Activated CD8-positive, alpha-beta memory T cell treated with anti-CD3 and anti-CD28 coated beads, Interleukin-2, amount 50 U/mL, for 24 hours (primary cell): ENCODE measurements around the gene MVB12B.

Source experiments
- DNase-seq: peaks from one replicate; pipeline ENCODE4 v3.0.0-alpha.2; 2020; ENCODE audit errors: extremely low read depth

The MVB12B gene

GRCh38 chr9:126407114-126407870 is 80.7 kb downstream of the MVB12B start:
- no peak for DNase-seq

GRCh38 chr9:126408004-126408403 is 81.4 kb downstream of the MVB12B start:
- DNase-seq: no peak

GRCh38 chr9:126410229-126410628 is 83.6 kb downstream of the MVB12B start:
- no peak for DNase-seq

- DNase-seq: no peak
These were observed 84.8 kb downstream of the MVB12B start for GRCh38 chr9:126411225-126411947.

- DNase-seq: no peak
These were observed 85.3 kb downstream of the MVB12B start for GRCh38 chr9:126411948-126412284.

GRCh38 chr9:126412905-126413304 is 86.3 kb downstream of the MVB12B start:
- no peak for DNase-seq

- no peak for DNase-seq
These were observed 86.9 kb downstream of the MVB12B start for GRCh38 chr9:126413391-126414068.

- no peak for DNase-seq
These were observed 89.2 kb downstream of the MVB12B start for GRCh38 chr9:126415741-126416370.

- no peak for DNase-seq
These were observed 90.4 kb downstream of the MVB12B start for GRCh38 chr9:126417043-126417442.

- DNase-seq: no peak
These were observed 91.1 kb downstream of the MVB12B start for GRCh38 chr9:126417684-126418083.

GRCh38 chr9:126418608-126419007 is 92.0 kb downstream of the MVB12B start:
- no peak for DNase-seq

- no peak for DNase-seq
These were observed 92.8 kb downstream of the MVB12B start for GRCh38 chr9:126419475-126419874.

- no peak for DNase-seq
These were observed 93.5 kb downstream of the MVB12B start for GRCh38 chr9:126420135-126420534.

- DNase-seq: no peak
These were observed 94.3 kb downstream of the MVB12B start for GRCh38 chr9:126420643-126421564.

- no peak for DNase-seq
These were observed 95.2 kb downstream of the MVB12B start for GRCh38 chr9:126421567-126422428.

- no peak for DNase-seq
These were observed 96.7 kb downstream of the MVB12B start for GRCh38 chr9:126423142-126423915.

GRCh38 chr9:126423916-126424185 is 97.2 kb downstream of the MVB12B start:
- DNase-seq: no peak

GRCh38 chr9:126424511-126424910 is 97.9 kb downstream of the MVB12B start:
- no peak for DNase-seq

- DNase-seq: no peak
These were observed 102.0 kb downstream of the MVB12B start for GRCh38 chr9:126428534-126429175.
